Measurements from ENCODE around the gene CAST.

- TF ChIP-seq ZNF24 (tag by site-specific recombination; IDR thresholded peaks at IDR 0.05) (no peak), ZNF555 (tag by site-specific recombination; conservative IDR thresholded peaks at IDR 0.05) (no peak), ZNF398 (tag by site-specific recombination; IDR thresholded peaks at IDR 0.05) (no peak), ZNF175 (tag by site-specific recombination; IDR thresholded peaks at IDR 0.05) (no peak), ZNF707 (tag by site-specific recombination; IDR thresholded peaks at IDR 0.05) (no peak), ZNF18 (tag by site-specific recombination; IDR thresholded peaks at IDR 0.05) (no peak), CTCF (tag by site-specific recombination; IDR thresholded peaks at IDR 0.05) (no peak), ZNF513 (tag by site-specific recombination; IDR thresholded peaks at IDR 0.05) (no peak), ZNF510 (tag by site-specific recombination; IDR thresholded peaks at IDR 0.05; ENCODE audit: insufficient replicate concordance) (no peak)
Observed at GRCh38 chr5:96629774-96630173, 32.4 kb upstream of the CAST start.

Measured in HEK293 (cell line).